A549 (cell line): Measurements from ENCODE around the gene DMPK. TPM values are rescaled to one million over a fixed set of nuclear protein-coding genes. Genes with fewer than 3 reads are reported as not detected.

Experiments used
- ATAC-seq, 2 experiments: fragments of 200-7000 bp in 1 of 2; fragments of >200 bp in 1 of 2; cut with Nextera tagmentation in 1 of 2; cut with Tn5 transposase in 1 of 2; 3 replicates each; pipeline versions ENCODE4 v1.8.0 to v1.9.1; 2018 to 2020; ENCODE audit warnings: mild to moderate bottlenecking in 1 of 2, moderate library complexity in 1 of 2
- CTCF ChIA-PET: fragments of 300-600 bp; sonication (Branson Sonifier 250); formaldehyde crosslinking; extraction: SDS; loops from one replicate; lab custom pipeline; 2021; ENCODE audit warnings: antibody characterized with exemption, inconsistent platforms; lab: Yijun Ruan, JAX
- POLR2A ChIA-PET: fragments of 350-600 bp; formaldehyde crosslinking; extraction: SDS; loops from one replicate; lab custom pipeline; 2021; ENCODE audit warnings: antibody characterized with exemption, inconsistent platforms; lab: Yijun Ruan, JAX
- DNase-seq, 2 experiments: peaks; one replicate each; pipeline versions ENCODE4 v3.0.0 to v3.0.0-alpha.2; 2011 to 2016; ENCODE audit warnings: low read depth in 1 of 2, low spot score in 1 of 2
- FAIRE-seq: peaks from 2 replicates; lab custom pipeline; 2011; peaks lifted over from hg19 to GRCh38; lab: Jason Lieb, UNC
- H3K27ac ChIP-seq, 2 experiments: fragments of >200 bp; sonication (Bioruptor Twin); formaldehyde crosslinking; 3 replicates each; pipeline ENCODE4 v1.5.1; 2016 to 2017
- H3K4me1 ChIP-seq: fragments of >200 bp; sonication (Bioruptor Twin); formaldehyde crosslinking; 3 replicates; pipeline ENCODE4 v1.6.1; 2016
- H3K4me2 ChIP-seq: fragments of >200 bp; sonication (Bioruptor Twin); formaldehyde crosslinking; 3 replicates; pipeline ENCODE4 v1.6.1; 2016
- H3K4me3 ChIP-seq: fragments of >200 bp; sonication (Bioruptor Twin); formaldehyde crosslinking; 3 replicates; pipeline ENCODE4 v1.5.1; 2016
- H3K9me3 ChIP-seq: fragments of >200 bp; sonication (Bioruptor Twin); formaldehyde crosslinking; 3 replicates; pipeline ENCODE4 v1.6.1; 2016
- BHLHE40 ChIP-seq: IDR thresholded peaks from 2 replicates; pipeline ENCODE4 v1.6.1; 2012; ENCODE audit warnings: low read depth, low read length, inconsistent platforms
- CHD2 ChIP-seq: fragments of 150-350 bp; IDR thresholded peaks from 2 replicates; pipeline ENCODE4 v1.6.1; 2014; ENCODE audit warnings: low read length; ENCODE audit not compliant: partially characterized antibody
- EHF ChIP-seq: fragments of 250-450 bp; sonication (Bioruptor Pico); IDR thresholded peaks from 2 replicates; pipeline ENCODE4 v1.5.0; 2020; ENCODE audit warnings: mild to moderate bottlenecking
- EHMT2 ChIP-seq: fragments of 200-600 bp; sonication (generic); IDR thresholded peaks from 2 replicates; pipeline ENCODE4 v1.6.1; 2016; ENCODE audit warnings: antibody characterized with exemption, low read depth, mild to moderate bottlenecking, moderate library complexity
- ESRRA ChIP-seq: fragments of 150-350 bp; IDR thresholded peaks from 2 replicates; pipeline ENCODE4 v1.6.1; 2014; ENCODE audit warnings: mild to moderate bottlenecking, low read length, borderline replicate concordance
- FOSB ChIP-seq: fragments of 250-450 bp; sonication (Bioruptor Pico); IDR thresholded peaks from 2 replicates; pipeline ENCODE4 v1.5.0; 2020; ENCODE audit warnings: mild to moderate bottlenecking, moderate library complexity
- FOXS1 ChIP-seq: fragments of 250-450 bp; sonication (Bioruptor Pico); IDR thresholded peaks from 2 replicates; pipeline ENCODE4 v1.5.0; 2020; ENCODE audit warnings: mild to moderate bottlenecking, moderate library complexity
- HEYL ChIP-seq: fragments of 250-450 bp; sonication (Bioruptor Pico); IDR thresholded peaks from 2 replicates; pipeline ENCODE4 v1.8.0; 2021; ENCODE audit warnings: mild to moderate bottlenecking, moderate library complexity
- HOXA7 ChIP-seq: fragments of 250-450 bp; sonication (Bioruptor Pico); IDR thresholded peaks from 2 replicates; pipeline ENCODE4 v1.5.0; 2020; ENCODE audit warnings: mild to moderate bottlenecking, moderate library complexity
- HOXB13 ChIP-seq: fragments of 250-450 bp; sonication (Bioruptor Pico); IDR thresholded peaks from 2 replicates; pipeline ENCODE4 v1.5.0; 2020; ENCODE audit warnings: low read depth, mild to moderate bottlenecking, moderate library complexity
- KDM1A ChIP-seq: fragments of 200-600 bp; sonication (generic); IDR thresholded peaks from 2 replicates; pipeline ENCODE4 v1.6.1; 2016; ENCODE audit warnings: low read depth, mild to moderate bottlenecking
- KDM5A ChIP-seq: fragments of 200-600 bp; sonication (generic); IDR thresholded peaks from 2 replicates; pipeline ENCODE4 v1.6.1; 2016; ENCODE audit warnings: antibody characterized with exemption, mild to moderate bottlenecking
- MAZ ChIP-seq: fragments of 150-350 bp; IDR thresholded peaks from 2 replicates; pipeline ENCODE4 v1.6.1; 2014; ENCODE audit warnings: antibody characterized with exemption, low read depth, low read length, borderline replicate concordance
- NPAS2 ChIP-seq: fragments of 250-450 bp; sonication (Bioruptor Pico); IDR thresholded peaks from 2 replicates; pipeline ENCODE4 v1.8.0; 2022; ENCODE audit warnings: mild to moderate bottlenecking, moderate library complexity, borderline replicate concordance
- NR3C1 ChIP-seq: fragments of >200 bp; sonication (Bioruptor Twin); formaldehyde crosslinking; IDR thresholded peaks from 3 replicates; pipeline ENCODE4 v1.6.1; 2017
- POLR2AphosphoS2 ChIP-seq: conservative IDR thresholded peaks from 2 replicates; pipeline ENCODE4 v1.6.1; 2012; ENCODE audit warnings: low read length, improper control_type of control experiment, inconsistent platforms
- RARB ChIP-seq: fragments of 250-450 bp; sonication (Bioruptor Pico); IDR thresholded peaks from 2 replicates; pipeline ENCODE4 v1.8.0; 2021; ENCODE audit warnings: mild to moderate bottlenecking, moderate library complexity
- SREBF2 ChIP-seq: fragments of 450-650 bp; IDR thresholded peaks from 2 replicates; pipeline ENCODE4 v1.6.1; 2014; ENCODE audit warnings: mild to moderate bottlenecking, moderate library complexity
- ZFP36 ChIP-seq: fragments of 450-650 bp; IDR thresholded peaks from 2 replicates; pipeline ENCODE4 v1.6.1; 2014; ENCODE audit warnings: borderline replicate concordance; ENCODE audit not compliant: partially characterized antibody
- ZNF302 ChIP-seq: fragments of 250-450 bp; sonication (Bioruptor Pico); IDR thresholded peaks from 2 replicates; pipeline ENCODE4 v1.9.0; 2021; ENCODE audit warnings: inconsistent platforms, mild to moderate bottlenecking, moderate library complexity
- WGBS: methylation state at CpG from one replicate; pipeline ENCODE4 v1.1.6; 2017; ENCODE audit errors: missing lambda C conversion rate; 5-methylcytosine and 5-hydroxymethylcytosine counted together
- polyA plus RNA-seq, 4 experiments: library from polyadenylated mRNA; depleted of rRNA in 3 of 4; stranded (reverse); fragments of >200 nt; fragmentation: RNase III in 1 of 4; extraction: RNeasy Plus Mini Kit Qiagen cat#74134 plus additional on column Dnase treatment in 1 of 4; gene quantifications; 2 replicates in 3 of 4; 3 replicates in 1 of 4; pipeline ENCODE4 v1.2.3, GENCODE V29; 2011 to 2017
- TF ChIP-seq, protein P1 (sequence below): fragments of >200 bp; sonication (Bioruptor Twin); formaldehyde crosslinking; IDR thresholded peaks from 3 replicates; pipeline ENCODE4 v1.6.1; 2016
- TF ChIP-seq, protein P2 (sequence below): fragments of 250-450 bp; sonication (Bioruptor Pico); IDR thresholded peaks from 2 replicates; pipeline ENCODE4 v1.5.0; 2020; ENCODE audit warnings: low read depth, mild to moderate bottlenecking, moderate library complexity
- TF ChIP-seq, protein P3 (sequence below): IDR thresholded peaks from 2 replicates; pipeline ENCODE4 v1.6.1; 2012
- TF ChIP-seq, protein P4 (sequence below): fragments of >200 bp; sonication (Bioruptor Twin); formaldehyde crosslinking; IDR thresholded peaks from 2 replicates; pipeline ENCODE4 v1.6.1; 2016
- TF ChIP-seq, protein P5 (sequence below): fragments of 150-350 bp; IDR thresholded peaks from 2 replicates; pipeline ENCODE4 v1.6.1; 2014; ENCODE audit warnings: low read depth, mild to moderate bottlenecking, low read length
- TF ChIP-seq, protein P6 (sequence below): fragments of >200 bp; sonication (Bioruptor Twin); formaldehyde crosslinking; IDR thresholded peaks from 3 replicates; pipeline ENCODE4 v1.5.1; 2016

DMPK gene
- polyA plus RNA-seq, 2 of the 4 experiments (the other 2 are of a cell fraction), result 21.6 to 56.6 TPM

DNA sequence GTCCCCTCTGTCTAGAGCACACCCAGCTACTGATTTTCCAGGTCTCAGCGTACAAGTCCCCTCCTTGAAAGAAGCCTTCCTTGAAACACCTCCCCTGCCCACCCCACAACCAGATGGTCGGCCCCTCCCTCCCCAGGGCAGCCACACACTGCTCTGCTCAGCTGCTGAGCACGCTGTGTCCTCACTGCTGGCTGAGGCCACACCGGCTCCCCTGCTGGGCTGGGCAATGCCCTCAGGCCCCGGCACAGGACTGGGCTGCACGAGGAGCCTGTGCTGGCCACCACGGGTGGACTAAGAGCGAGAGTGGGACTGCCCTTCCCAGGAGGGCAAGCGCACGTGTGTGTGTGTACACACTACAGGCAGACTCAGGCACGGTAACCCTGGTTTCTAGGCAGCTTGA is 44.6 kb upstream of the DMPK start:
- Histone ChIP-seq H3K9me3 (no peaks in the 10 kb centered on the region), H3K4me1 (no peaks in the 10 kb centered on the region), H3K27ac (no peak overlapping the region), H3K4me2 (no peak overlapping the region), H3K4me3 (no peak overlapping the region)
- ATAC-seq (peak in 1 of 2 experiments; percentile 17; a peak in 3 of 6 replicates), DNase-seq (no peak), FAIRE-seq (no peak)
- WGBS, result 82% methylated on average over 8 of the region's 11 CpGs
- TF ChIP-seq ESRRA (no peak), HEYL (CRISPR knock-in tag) (no peak), MAZ (no peak), FOXS1 (CRISPR knock-in tag) (no peak), NR3C1 (no peak), KDM5A (no peak), HOXB13 (CRISPR knock-in tag) (no peak), BHLHE40 (no peak), POLR2AphosphoS2 (no peak), ZFP36 (no peak), EHMT2 (no peak), HOXA7 (no peak), RARB (no peak), EHF (CRISPR knock-in tag) (no peak)
- TF ChIP-seq, protein P1, sequence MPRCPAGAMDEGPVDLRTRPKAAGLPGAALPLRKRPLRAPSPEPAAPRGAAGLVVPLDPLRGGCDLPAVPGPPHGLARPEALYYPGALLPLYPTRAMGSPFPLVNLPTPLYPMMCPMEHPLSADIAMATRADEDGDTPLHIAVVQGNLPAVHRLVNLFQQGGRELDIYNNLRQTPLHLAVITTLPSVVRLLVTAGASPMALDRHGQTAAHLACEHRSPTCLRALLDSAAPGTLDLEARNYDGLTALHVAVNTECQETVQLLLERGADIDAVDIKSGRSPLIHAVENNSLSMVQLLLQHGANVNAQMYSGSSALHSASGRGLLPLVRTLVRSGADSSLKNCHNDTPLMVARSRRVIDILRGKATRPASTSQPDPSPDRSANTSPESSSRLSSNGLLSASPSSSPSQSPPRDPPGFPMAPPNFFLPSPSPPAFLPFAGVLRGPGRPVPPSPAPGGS, result no peak
- TF ChIP-seq, protein P2, sequence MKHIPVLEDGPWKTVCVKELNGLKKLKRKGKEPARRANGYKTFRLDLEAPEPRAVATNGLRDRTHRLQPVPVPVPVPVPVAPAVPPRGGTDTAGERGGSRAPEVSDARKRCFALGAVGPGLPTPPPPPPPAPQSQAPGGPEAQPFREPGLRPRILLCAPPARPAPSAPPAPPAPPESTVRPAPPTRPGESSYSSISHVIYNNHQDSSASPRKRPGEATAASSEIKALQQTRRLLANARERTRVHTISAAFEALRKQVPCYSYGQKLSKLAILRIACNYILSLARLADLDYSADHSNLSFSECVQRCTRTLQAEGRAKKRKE, result no peak
- TF ChIP-seq, protein P3, sequence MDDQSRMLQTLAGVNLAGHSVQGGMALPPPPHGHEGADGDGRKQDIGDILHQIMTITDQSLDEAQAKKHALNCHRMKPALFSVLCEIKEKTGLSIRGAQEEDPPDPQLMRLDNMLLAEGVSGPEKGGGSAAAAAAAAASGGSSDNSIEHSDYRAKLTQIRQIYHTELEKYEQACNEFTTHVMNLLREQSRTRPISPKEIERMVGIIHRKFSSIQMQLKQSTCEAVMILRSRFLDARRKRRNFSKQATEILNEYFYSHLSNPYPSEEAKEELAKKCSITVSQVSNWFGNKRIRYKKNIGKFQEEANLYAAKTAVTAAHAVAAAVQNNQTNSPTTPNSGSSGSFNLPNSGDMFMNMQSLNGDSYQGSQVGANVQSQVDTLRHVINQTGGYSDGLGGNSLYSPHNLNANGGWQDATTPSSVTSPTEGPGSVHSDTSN, result no peak
- TF ChIP-seq, protein P4, sequence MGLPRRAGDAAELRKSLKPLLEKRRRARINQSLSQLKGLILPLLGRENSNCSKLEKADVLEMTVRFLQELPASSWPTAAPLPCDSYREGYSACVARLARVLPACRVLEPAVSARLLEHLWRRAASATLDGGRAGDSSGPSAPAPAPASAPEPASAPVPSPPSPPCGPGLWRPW, result no peak
- TF ChIP-seq, protein P5, sequence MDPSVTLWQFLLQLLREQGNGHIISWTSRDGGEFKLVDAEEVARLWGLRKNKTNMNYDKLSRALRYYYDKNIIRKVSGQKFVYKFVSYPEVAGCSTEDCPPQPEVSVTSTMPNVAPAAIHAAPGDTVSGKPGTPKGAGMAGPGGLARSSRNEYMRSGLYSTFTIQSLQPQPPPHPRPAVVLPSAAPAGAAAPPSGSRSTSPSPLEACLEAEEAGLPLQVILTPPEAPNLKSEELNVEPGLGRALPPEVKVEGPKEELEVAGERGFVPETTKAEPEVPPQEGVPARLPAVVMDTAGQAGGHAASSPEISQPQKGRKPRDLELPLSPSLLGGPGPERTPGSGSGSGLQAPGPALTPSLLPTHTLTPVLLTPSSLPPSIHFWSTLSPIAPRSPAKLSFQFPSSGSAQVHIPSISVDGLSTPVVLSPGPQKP, result no peak
- CTCF ChIA-PET, result interaction anchor here (1.2 to 62.0 kb wide), 4 partner anchors 10 to 56 kb away, joined by 3 to 2204 read pairs (median 21); partner anchors contain the start of genes DMPK, DMWD, RSPH6A and SIX5
- POLR2A ChIA-PET, result interaction anchor here (1.5 kb wide), 1 partner anchor 9 kb away, joined by 3 read pairs; no protein-coding TSS in a partner anchor

DNA sequence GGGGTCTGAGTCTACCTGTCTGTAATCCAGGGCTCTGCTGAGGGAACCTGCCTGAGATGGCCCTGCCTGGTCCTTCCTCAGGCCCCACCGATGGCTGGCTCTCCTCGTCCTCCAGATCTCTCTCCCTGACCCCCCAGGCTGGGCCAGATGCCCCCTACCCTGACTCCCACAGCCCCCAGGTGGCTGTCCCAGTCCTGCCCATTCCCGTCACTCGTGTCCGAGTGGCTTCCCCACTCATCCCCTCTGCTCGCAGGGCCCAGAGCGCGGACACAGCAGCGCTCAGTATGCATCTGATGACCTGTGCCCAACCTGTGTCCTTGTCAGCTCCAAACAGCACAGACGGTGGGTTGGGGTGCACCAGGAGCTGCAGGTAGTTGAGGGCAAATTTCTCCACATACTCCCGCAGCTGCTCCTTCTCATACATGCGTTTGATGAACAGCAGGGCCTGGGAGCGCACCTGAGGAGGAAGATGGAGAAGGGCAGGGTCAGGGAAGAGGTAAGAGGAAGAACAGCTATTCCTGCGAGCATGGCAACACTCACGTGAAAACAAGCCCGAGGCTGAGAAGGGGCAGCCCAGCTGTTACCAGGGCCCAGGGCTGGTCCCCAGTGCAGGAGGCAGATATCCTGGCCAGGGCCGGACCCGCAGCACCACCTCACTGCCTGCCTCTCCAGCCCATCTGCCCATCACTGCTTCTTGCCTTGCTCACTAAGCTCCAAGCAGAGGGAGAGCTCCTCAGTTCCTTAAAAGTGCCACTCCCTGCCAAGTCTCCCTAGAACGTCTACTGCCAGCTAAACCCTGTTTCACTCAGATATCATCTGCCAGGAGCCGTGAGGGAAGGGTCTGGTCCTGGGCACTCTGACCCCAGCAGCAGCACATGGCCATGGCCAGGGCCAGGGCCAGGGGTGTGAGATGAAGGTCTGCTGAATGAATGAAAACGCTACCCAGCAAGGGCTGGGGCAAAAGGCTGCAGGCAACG is 43.9 kb upstream of the DMPK start:
- no peak overlapping the region for H3K4me2 ChIP-seq
- H3K9me3 ChIP-seq, result no peaks in the 10 kb centered on the region
- ATAC-seq (peak in 1 of 2 experiments; percentile 4; a peak in 1 of 6 replicates), FAIRE-seq (no peak), DNase-seq (no peak)
- H3K4me3 ChIP-seq, result no peak overlapping the region
- H3K4me1 ChIP-seq, result no peaks in the 10 kb centered on the region
- TF ChIP-seq ZNF302 (CRISPR knock-in tag), result no peak
- TF ChIP-seq CHD2, result no peak
- TF ChIP-seq FOXS1 (CRISPR knock-in tag), result no peak
- no peak for TF ChIP-seq MAZ
- no peak for TF ChIP-seq SREBF2
- TF ChIP-seq KDM1A, result no peak
- no peak for TF ChIP-seq NPAS2
- no peak for TF ChIP-seq FOSB (CRISPR knock-in tag)
- TF ChIP-seq, protein P6, sequence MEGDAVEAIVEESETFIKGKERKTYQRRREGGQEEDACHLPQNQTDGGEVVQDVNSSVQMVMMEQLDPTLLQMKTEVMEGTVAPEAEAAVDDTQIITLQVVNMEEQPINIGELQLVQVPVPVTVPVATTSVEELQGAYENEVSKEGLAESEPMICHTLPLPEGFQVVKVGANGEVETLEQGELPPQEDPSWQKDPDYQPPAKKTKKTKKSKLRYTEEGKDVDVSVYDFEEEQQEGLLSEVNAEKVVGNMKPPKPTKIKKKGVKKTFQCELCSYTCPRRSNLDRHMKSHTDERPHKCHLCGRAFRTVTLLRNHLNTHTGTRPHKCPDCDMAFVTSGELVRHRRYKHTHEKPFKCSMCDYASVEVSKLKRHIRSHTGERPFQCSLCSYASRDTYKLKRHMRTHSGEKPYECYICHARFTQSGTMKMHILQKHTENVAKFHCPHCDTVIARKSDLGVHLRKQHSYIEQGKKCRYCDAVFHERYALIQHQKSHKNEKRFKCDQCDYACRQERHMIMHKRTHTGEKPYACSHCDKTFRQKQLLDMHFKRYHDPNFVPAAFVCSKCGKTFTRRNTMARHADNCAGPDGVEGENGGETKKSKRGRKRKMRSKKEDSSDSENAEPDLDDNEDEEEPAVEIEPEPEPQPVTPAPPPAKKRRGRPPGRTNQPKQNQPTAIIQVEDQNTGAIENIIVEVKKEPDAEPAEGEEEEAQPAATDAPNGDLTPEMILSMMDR, result no peak
- ChIA-PET CTCF (interaction anchor here (0.6 to 62.0 kb wide), 6 partner anchors 10 to 170 kb away, joined by 3 to 2204 read pairs (median 4); partner anchors contain the start of genes DMPK, DMWD, FOXA3 and RSPH6A), POLR2A (interaction anchor here (1.0 to 1.5 kb wide), 2 partner anchors 8 to 58 kb away, joined by 3 read pairs; partner anchors contain the start of gene SIX5)
- WGBS, result 83% methylated on average over 22 of the region's 22 CpGs
- H3K27ac ChIP-seq, result no peak overlapping the region
